Measurements from ENCODE around the gene CEP120. TPM values are rescaled to one million over a fixed set of nuclear protein-coding genes. Genes with fewer than 3 reads are reported as not detected.

CEP120 gene
- total RNA-seq, 4 donors from 2014 or later = 5.0 to 21.4 (median 9.1) TPM

- 78 to 86% methylated on average over 3 of the region's 3 CpGs for WGBS, 2 donors
- no peak for DNase-seq (ENCODE audit: low spot score in 2 of 2)
- H3K4me3 ChIP-seq (ENCODE audit: low read depth, poor library complexity, severe bottlenecking) = no peak overlapping the region
- TF ChIP-seq, protein P1, sequence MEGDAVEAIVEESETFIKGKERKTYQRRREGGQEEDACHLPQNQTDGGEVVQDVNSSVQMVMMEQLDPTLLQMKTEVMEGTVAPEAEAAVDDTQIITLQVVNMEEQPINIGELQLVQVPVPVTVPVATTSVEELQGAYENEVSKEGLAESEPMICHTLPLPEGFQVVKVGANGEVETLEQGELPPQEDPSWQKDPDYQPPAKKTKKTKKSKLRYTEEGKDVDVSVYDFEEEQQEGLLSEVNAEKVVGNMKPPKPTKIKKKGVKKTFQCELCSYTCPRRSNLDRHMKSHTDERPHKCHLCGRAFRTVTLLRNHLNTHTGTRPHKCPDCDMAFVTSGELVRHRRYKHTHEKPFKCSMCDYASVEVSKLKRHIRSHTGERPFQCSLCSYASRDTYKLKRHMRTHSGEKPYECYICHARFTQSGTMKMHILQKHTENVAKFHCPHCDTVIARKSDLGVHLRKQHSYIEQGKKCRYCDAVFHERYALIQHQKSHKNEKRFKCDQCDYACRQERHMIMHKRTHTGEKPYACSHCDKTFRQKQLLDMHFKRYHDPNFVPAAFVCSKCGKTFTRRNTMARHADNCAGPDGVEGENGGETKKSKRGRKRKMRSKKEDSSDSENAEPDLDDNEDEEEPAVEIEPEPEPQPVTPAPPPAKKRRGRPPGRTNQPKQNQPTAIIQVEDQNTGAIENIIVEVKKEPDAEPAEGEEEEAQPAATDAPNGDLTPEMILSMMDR (IDR thresholded peaks at IDR 0.05) = no peak
- TF ChIP-seq POLR2A (IDR thresholded peaks at IDR 0.05) = no peak
- intact Hi-C loops (cut with DNase I; ENCODE audit: low total_unique reads) = no loop called here
Observed at GRCh38 chr5:123444016-123444415, 20.8 kb upstream of the CEP120 start.

- TF ChIP-seq, protein P1 (IDR thresholded peaks at IDR 0.05) = no peak
- no peak for TF ChIP-seq POLR2A (IDR thresholded peaks at IDR 0.05)
- no peak overlapping the region for H3K4me3 ChIP-seq (ENCODE audit: low read depth, poor library complexity, severe bottlenecking)
- WGBS, 2 donors = 94% methylated on average over 1 of the region's 1 CpG
- intact Hi-C loops (cut with DNase I; ENCODE audit: low total_unique reads) = no loop called here
- DNase-seq (ENCODE audit: low spot score in 2 of 2) = no peak
Observed at GRCh38 chr5:123441408-123441807, 18.2 kb upstream of the CEP120 start.

GRCh38 chr5:123440456-123441181, 17.4 kb upstream of the CEP120 start:
- no peak for DNase-seq (ENCODE audit: low spot score in 2 of 2)
- TF ChIP-seq, protein P1 (IDR thresholded peaks at IDR 0.05) = no peak
- H3K4me3 ChIP-seq (ENCODE audit: low read depth, poor library complexity, severe bottlenecking) = no peak overlapping the region
- intact Hi-C loops (cut with DNase I; ENCODE audit: low total_unique reads) = no loop called here
- WGBS, 2 donors = 97 to 100% methylated on average over 1 of the region's 1 CpG

DNA sequence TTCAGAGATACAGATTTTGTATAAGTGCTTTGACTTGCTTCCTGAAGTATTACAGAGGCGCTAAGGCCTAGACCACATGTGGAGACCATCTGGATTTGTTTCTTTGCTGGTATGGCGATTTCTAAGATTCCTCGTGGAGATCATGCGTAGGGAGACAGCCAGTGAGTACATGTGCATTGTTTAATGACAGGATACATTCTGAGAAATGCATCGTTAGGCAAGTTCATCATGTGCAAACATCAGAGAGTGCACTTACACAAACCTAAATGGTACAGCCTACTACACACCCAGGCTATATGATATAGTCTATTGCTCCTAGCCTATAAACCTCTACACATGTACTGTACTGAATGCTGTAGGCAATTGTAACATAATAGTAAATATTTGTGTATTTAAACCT, 16.5 kb upstream of the CEP120 start:
- WGBS, 2 donors = 84 to 87% methylated on average over 5 of the region's 5 CpGs
- no peak for TF ChIP-seq POLR2A (IDR thresholded peaks at IDR 0.05)
- TF ChIP-seq, protein P1 (IDR thresholded peaks at IDR 0.05) = no peak
- DNase-seq (ENCODE audit: low spot score in 2 of 2) = no peak

DNA sequence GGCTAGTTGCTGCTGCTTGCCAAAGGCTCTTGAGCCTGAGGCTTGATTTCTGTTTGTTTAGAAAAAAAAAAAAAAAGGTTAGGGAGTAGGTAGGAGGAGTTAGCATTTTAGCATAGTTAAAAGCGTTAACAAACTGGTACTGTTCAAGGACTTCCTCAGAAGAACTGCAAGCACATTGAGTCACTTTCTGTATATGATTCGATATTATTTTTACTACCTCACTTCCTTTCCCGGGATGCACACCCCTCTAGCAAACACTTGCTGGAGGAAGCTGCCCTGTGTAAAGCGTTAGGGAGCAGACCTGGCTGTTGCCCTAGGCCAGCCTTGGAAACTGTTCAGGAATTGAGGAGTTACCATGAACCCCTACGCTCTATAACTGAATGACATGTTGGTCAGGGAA, 15.7 kb upstream of the CEP120 start:
- no peak for DNase-seq (ENCODE audit: low spot score in 2 of 2)
- intact Hi-C loops (cut with DNase I; ENCODE audit: low total_unique reads) = no loop called here
- WGBS, 2 donors = 63 to 72% methylated on average over 5 of the region's 5 CpGs
- H3K4me3 ChIP-seq (ENCODE audit: low read depth, poor library complexity, severe bottlenecking) = no peak overlapping the region
- TF ChIP-seq POLR2A (IDR thresholded peaks at IDR 0.05) = no peak
- TF ChIP-seq, protein P1 (IDR thresholded peaks at IDR 0.05) = no peak

More for the DNA sequence above, 16.5 kb upstream of the CEP120 start:
- intact Hi-C loops (cut with DNase I; ENCODE audit: low total_unique reads) = no loop called here
- H3K4me3 ChIP-seq (ENCODE audit: low read depth, poor library complexity, severe bottlenecking) = no peak overlapping the region

DNA sequence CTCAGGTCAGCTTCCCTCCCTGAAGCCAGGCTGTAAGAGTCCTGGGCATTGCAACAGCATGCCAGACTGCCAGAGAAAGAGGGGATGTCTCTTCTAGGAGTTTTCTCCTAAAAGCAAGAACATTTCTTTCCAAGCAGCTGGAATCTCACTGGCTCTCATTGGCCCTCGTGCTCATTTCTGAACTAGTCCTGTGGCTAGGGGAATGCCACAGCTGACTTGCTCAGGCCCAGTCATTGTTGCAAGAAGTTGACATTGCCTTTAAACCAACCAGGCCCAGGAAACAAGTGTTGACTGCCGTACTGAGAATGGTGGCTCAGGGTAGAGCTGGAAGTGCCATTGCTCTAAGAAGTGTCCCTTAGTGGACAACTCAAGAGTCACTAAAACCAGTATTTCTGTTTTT, 15.0 kb upstream of the CEP120 start:
- intact Hi-C loops (cut with DNase I; ENCODE audit: low total_unique reads) = no loop called here
- no peak for TF ChIP-seq POLR2A (IDR thresholded peaks at IDR 0.05)
- TF ChIP-seq, protein P1 (IDR thresholded peaks at IDR 0.05) = no peak
- DNase-seq (ENCODE audit: low spot score in 2 of 2) = no peak
- WGBS, 2 donors = 69 to 70% methylated on average over 2 of the region's 2 CpGs
- H3K4me3 ChIP-seq (ENCODE audit: low read depth, poor library complexity, severe bottlenecking) = no peak overlapping the region

Data from lower leg skin (tissue), 4 donors.